Measurements from ENCODE around the gene PFAS. TPM values are rescaled to one million over a fixed set of nuclear protein-coding genes. Genes with fewer than 3 reads are reported as not detected.

Gene PFAS
- total RNA-seq, 4 donors from 2014 or later: 6.2 to 19.0 (median 15.7) TPM

- TF ChIP-seq, protein P1, sequence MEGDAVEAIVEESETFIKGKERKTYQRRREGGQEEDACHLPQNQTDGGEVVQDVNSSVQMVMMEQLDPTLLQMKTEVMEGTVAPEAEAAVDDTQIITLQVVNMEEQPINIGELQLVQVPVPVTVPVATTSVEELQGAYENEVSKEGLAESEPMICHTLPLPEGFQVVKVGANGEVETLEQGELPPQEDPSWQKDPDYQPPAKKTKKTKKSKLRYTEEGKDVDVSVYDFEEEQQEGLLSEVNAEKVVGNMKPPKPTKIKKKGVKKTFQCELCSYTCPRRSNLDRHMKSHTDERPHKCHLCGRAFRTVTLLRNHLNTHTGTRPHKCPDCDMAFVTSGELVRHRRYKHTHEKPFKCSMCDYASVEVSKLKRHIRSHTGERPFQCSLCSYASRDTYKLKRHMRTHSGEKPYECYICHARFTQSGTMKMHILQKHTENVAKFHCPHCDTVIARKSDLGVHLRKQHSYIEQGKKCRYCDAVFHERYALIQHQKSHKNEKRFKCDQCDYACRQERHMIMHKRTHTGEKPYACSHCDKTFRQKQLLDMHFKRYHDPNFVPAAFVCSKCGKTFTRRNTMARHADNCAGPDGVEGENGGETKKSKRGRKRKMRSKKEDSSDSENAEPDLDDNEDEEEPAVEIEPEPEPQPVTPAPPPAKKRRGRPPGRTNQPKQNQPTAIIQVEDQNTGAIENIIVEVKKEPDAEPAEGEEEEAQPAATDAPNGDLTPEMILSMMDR (IDR thresholded peaks at IDR 0.05): no peak
- no peak for TF ChIP-seq POLR2A (IDR thresholded peaks at IDR 0.05)
- WGBS, 2 donors: 8 to 29% methylated on average over 1 to 15 of the region's 17 CpGs
- intact Hi-C loops (cut with DNase I; ENCODE audit: low total_unique reads): no loop called here
- peak overlapping the region; percentile 75 for H3K4me3 ChIP-seq (ENCODE audit: low read depth, poor library complexity, severe bottlenecking)
- DNase-seq (ENCODE audit: low spot score in 2 of 2): no peak
Observed at GRCh38 chr17:8289103-8289397, 40.0 kb downstream of the PFAS start.

- 37 to 63% methylated on average over 3 of the region's 3 CpGs for WGBS, 2 donors
- DNase-seq (ENCODE audit: low spot score in 2 of 2): no peak
- H3K4me3 ChIP-seq (ENCODE audit: low read depth, poor library complexity, severe bottlenecking): no peak overlapping the region
- TF ChIP-seq, protein P1 (IDR thresholded peaks at IDR 0.05): no peak
- no peak for TF ChIP-seq POLR2A (IDR thresholded peaks at IDR 0.05)
- intact Hi-C loops (cut with DNase I; ENCODE audit: low total_unique reads): no loop called here
Observed at GRCh38 chr17:8290043-8290442, 41.0 kb downstream of the PFAS start.

- WGBS, 2 donors: 75 to 79% methylated on average over 5 of the region's 5 CpGs
- intact Hi-C loops (cut with DNase I; ENCODE audit: low total_unique reads): no loop called here
- H3K4me3 ChIP-seq (ENCODE audit: low read depth, poor library complexity, severe bottlenecking): no peak overlapping the region
- TF ChIP-seq POLR2A (IDR thresholded peaks at IDR 0.05): no peak
- TF ChIP-seq, protein P1 (IDR thresholded peaks at IDR 0.05): no peak
- DNase-seq (ENCODE audit: low spot score in 2 of 2): no peak
Observed at GRCh38 chr17:8292639-8293395, 43.7 kb downstream of the PFAS start.

GRCh38 chr17:8294361-8294760 is 45.3 kb downstream of the PFAS start:
- no peak for TF ChIP-seq POLR2A (IDR thresholded peaks at IDR 0.05)
- TF ChIP-seq, protein P1 (IDR thresholded peaks at IDR 0.05): no peak
- no peak overlapping the region for H3K4me3 ChIP-seq (ENCODE audit: low read depth, poor library complexity, severe bottlenecking)
- WGBS, 2 donors: 90 to 92% methylated on average over 6 to 9 of the region's 9 CpGs
- intact Hi-C loops (cut with DNase I; ENCODE audit: low total_unique reads): no loop called here
- DNase-seq (ENCODE audit: low spot score in 2 of 2): no peak

DNA sequence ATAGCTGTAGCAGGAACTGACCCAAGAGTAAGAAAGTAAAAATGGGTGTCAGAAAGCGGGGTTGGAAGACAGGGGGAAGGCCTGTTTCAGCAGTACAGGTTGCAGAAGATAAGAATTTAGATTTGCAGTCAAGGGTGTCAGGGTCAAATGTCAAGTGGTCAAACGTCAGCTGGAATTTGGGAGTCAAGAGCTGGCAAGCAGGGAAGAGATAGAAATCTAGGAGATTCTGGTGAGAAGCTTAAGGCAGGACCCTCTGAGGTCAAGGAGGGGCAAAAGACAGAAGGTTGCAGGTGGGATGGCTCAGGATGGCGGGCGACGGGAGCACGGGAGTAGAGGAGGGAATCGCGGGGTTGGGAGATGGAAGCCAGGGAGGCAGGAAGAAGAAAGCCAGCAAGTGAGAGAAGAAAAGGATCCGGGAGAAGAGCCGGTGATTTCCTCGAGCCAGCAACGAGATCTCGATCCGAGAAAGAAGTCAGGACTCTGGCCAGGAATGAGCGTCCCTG is 45.8 kb downstream of the PFAS start:
- no peak overlapping the region for H3K4me3 ChIP-seq (ENCODE audit: low read depth, poor library complexity, severe bottlenecking)
- TF ChIP-seq, protein P1 (IDR thresholded peaks at IDR 0.05): no peak
- TF ChIP-seq POLR2A (IDR thresholded peaks at IDR 0.05): no peak
- intact Hi-C loops (cut with DNase I; ENCODE audit: low total_unique reads): no loop called here
- WGBS, 2 donors: 7 to 9% methylated on average over 15 of the region's 15 CpGs
- DNase-seq (ENCODE audit: low spot score in 2 of 2): no peak

- no peak overlapping the region for H3K4me3 ChIP-seq (ENCODE audit: low read depth, poor library complexity, severe bottlenecking)
- 43 to 53% methylated on average over 3 of the region's 3 CpGs for WGBS, 2 donors
- no peak for DNase-seq (ENCODE audit: low spot score in 2 of 2)
- TF ChIP-seq, protein P1 (IDR thresholded peaks at IDR 0.05): no peak
- no peak for TF ChIP-seq POLR2A (IDR thresholded peaks at IDR 0.05)
- intact Hi-C loops (cut with DNase I; ENCODE audit: low total_unique reads): no loop called here
Observed at GRCh38 chr17:8300226-8300625, 51.1 kb downstream of the PFAS start.

Data from lower leg skin (tissue), 4 donors.